PFSK-1 (cell line): ENCODE results near the gene FYB1.

Source experiments
- POLR2AphosphoS5 ChIP-seq: IDR thresholded peaks from 2 replicates; pipeline ENCODE4 v1.6.1; 2012; ENCODE audit warnings: low read depth, mild to moderate bottlenecking, control low read depth, low read length, moderate library complexity
- SIN3A ChIP-seq: IDR thresholded peaks from 2 replicates; pipeline ENCODE4 v1.6.1; 2012; ENCODE audit warnings: mild to moderate bottlenecking, low read length, moderate library complexity, borderline replicate concordance; ENCODE audit not compliant: insufficient read depth
- TAF1 ChIP-seq: IDR thresholded peaks from 2 replicates; pipeline ENCODE4 v1.6.1; 2012; ENCODE audit warnings: low read length, control low read depth, borderline replicate concordance; ENCODE audit not compliant: insufficient read depth

DNA sequence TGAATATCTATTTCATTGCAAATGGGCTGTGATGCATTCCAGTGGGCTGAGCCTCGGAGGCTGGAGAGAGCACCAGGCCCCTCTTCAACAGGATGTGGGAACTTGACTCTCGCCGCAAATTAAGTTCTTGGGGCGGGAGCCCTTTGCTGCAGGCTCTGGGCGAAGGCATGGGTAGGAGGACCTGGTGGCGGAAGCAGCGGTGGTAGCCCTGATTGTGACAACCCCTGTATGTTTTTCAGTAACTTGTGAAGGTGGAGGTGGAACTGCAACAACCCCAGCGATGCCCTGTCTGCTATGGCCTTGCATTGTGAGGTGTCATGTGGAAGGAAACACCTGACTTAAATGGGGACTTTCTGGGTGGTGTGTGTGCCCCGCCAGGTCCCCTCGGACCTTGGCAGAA is 9.4 kb downstream of the FYB1 start:
- TF ChIP-seq TAF1 (no peak), POLR2AphosphoS5 (no peak), SIN3A (no peak)
